GM23248 (cell line): ENCODE data around the gene CNR2. TPM values are rescaled to one million over a fixed set of nuclear protein-coding genes. Genes with fewer than 3 reads are reported as not detected.
A peak's percentile ranks its signal among the peaks of the same experiment; 100 is the strongest.

Source experiments
- DNase-seq: peaks from one replicate; pipeline ENCODE4 v3.0.0-alpha.2; 2015
- H2AFZ ChIP-seq: fragments of 200-600 bp; sonication (generic); 2 replicates; pipeline ENCODE4 v1.6.1; 2016; ENCODE audit warnings: antibody characterized with exemption
- H3F3A ChIP-seq: fragments of 200-600 bp; sonication (generic); 2 replicates; pipeline ENCODE4 v1.6.1; 2016; ENCODE audit warnings: mild to moderate bottlenecking, antibody characterized with exemption, mixed run types; ENCODE audit not compliant: insufficient read depth
- H3K27ac ChIP-seq: fragments of 200-600 bp; sonication (generic); 2 replicates; pipeline ENCODE4 v1.5.1; 2016; ENCODE audit warnings: mild to moderate bottlenecking
- H3K27me3 ChIP-seq: fragments of 200-600 bp; sonication (generic); replicated peaks from 2 replicates; pipeline ENCODE4 v1.6.1; 2016; ENCODE audit warnings: mild to moderate bottlenecking; ENCODE audit not compliant: insufficient read depth
- H3K36me3 ChIP-seq: fragments of 200-600 bp; sonication (generic); 2 replicates; pipeline ENCODE4 v1.6.1; 2016; ENCODE audit warnings: low read depth, mild to moderate bottlenecking
- H3K4me1 ChIP-seq: fragments of 200-600 bp; sonication (generic); 2 replicates; pipeline ENCODE4 v1.6.1; 2016; ENCODE audit warnings: mild to moderate bottlenecking; ENCODE audit not compliant: insufficient read depth
- H3K4me2 ChIP-seq: fragments of 200-600 bp; sonication (generic); one replicate; pipeline ENCODE4 v1.6.1; 2016; ENCODE audit warnings: mild to moderate bottlenecking; ENCODE audit not compliant: unreplicated experiment
- H3K4me3 ChIP-seq: fragments of 200-600 bp; sonication (generic); 2 replicates; pipeline ENCODE4 v1.5.1; 2016; ENCODE audit warnings: mild to moderate bottlenecking
- H3K79me2 ChIP-seq: fragments of 200-600 bp; sonication (generic); 2 replicates; pipeline ENCODE4 v1.6.1; 2016; ENCODE audit warnings: mild to moderate bottlenecking; ENCODE audit not compliant: insufficient read depth
- H3K9ac ChIP-seq: fragments of 200-600 bp; sonication (generic); 2 replicates; pipeline ENCODE4 v1.6.1; 2016; ENCODE audit warnings: mild to moderate bottlenecking
- H3K9me2 ChIP-seq: fragments of 200-600 bp; sonication (generic); 2 replicates; pipeline ENCODE4 v1.6.1; 2016; ENCODE audit warnings: mixed run types, mild to moderate bottlenecking, moderate library complexity; ENCODE audit not compliant: insufficient read depth
- H3K9me3 ChIP-seq: fragments of 200-600 bp; sonication (generic); one replicate; pipeline ENCODE4 v1.6.1; 2017; ENCODE audit warnings: low read depth
- H4K20me1 ChIP-seq: fragments of 200-600 bp; sonication (generic); 2 replicates; pipeline ENCODE4 v1.6.0; 2016; ENCODE audit not compliant: insufficient read depth
- EZH2 ChIP-seq: fragments of 200-600 bp; sonication (generic); IDR thresholded peaks from 2 replicates; pipeline ENCODE4 v1.6.1; 2018; ENCODE audit warnings: antibody characterized with exemption, mild to moderate bottlenecking; ENCODE audit not compliant: insufficient read depth, poor library complexity, severe bottlenecking
- EZH2phosphoT487 ChIP-seq: fragments of 200-600 bp; sonication (generic); IDR thresholded peaks from 2 replicates; pipeline ENCODE4 v1.6.1; 2018; ENCODE audit warnings: antibody characterized with exemption, moderate library complexity, mild to moderate bottlenecking, low read depth; ENCODE audit not compliant: insufficient read depth
- WGBS, 2 experiments: methylation state at CpG; one replicate each; pipeline ENCODE4 v1.1.6; 2015 to 2017; ENCODE audit warnings: low lambda C conversion rate in 2 of 2, low coverage in 1 of 2; ENCODE audit errors: missing lambda C conversion rate in 2 of 2; 5-methylcytosine and 5-hydroxymethylcytosine counted together
- in situ Hi-C: fragments of 300-500 bp; cut with MboI; formaldehyde crosslinking; loops from 2 replicates; pipeline ENCODE4 v1.15.0; 2020
- polyA plus RNA-seq: library from polyadenylated mRNA; unstranded; fragments of >200 nt; fragmentation: Nextera tagmentation; extraction: Ambion mirVana; gene quantifications from 2 replicates; pipeline ENCODE4 v1.2.1, GENCODE V29; 2016
- total RNA-seq: library from RNA; depleted of rRNA; stranded (reverse); fragments of >200 nt; shearing (Covaris generic); gene quantifications from 2 replicates; pipeline ENCODE4 v1.2.3, GENCODE V29; 2014

CNR2 gene
- total and polyA plus RNA-seq, 2 experiments from 2014 or later: not detected

- Histone ChIP-seq H3K4me1 (no peaks in the 10 kb centered on the region), H2AFZ (peak overlapping the region; percentile 34), H3K9me2 (no peaks in the 10 kb centered on the region), H3K9ac (no peak overlapping the region), H3F3A (no peaks in the 10 kb centered on the region), H3K79me2 (no peaks in the 10 kb centered on the region), H3K4me3 (no peak overlapping the region), H3K36me3 (no peaks in the 10 kb centered on the region), H4K20me1 (no peaks in the 10 kb centered on the region), H3K4me2 (no peak overlapping the region), H3K9me3 (no peaks in the 10 kb centered on the region), H3K27ac (no peak overlapping the region), H3K27me3 (no peaks in the 10 kb centered on the region)
- peak; percentile 59 for DNase-seq
- 16 to 19% methylated on average over 8 of the region's 8 CpGs for WGBS, 2 experiments
- TF ChIP-seq EZH2phosphoT487 (no peak), EZH2 (no peak)
- in situ Hi-C loops: no loop called here
Observed at GRCh38 chr1:23923592-23924499, 10.7 kb upstream of the CNR2 start.

DNA sequence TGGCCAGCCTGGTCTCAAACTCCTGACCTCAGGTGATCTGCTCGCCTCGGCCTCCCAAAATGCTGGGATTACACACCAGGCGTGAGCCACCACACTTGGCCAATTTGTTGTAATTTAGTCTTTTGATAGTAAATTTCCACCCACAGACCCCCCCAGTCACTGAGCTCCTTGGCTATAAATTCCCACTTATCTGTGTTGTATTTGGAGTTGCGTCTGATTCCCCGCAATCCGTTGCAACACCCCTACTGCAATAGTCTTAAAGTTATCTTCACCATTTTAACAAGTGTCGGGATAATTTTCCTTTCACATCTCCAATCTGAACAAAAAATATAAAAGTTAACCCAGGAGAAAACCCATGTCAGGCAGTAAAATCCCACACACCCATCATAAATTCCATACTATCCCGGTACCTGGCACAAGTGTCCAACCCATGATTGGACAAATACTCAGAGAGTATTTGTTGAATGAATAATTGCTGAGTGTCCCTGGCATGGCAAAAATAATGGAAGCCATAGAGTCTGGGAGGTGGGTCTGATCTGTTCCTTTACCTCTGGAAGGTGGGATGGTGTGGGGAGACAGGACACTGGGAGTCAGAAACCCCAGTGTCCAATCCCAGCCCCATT is 9.3 kb upstream of the CNR2 start:
- H3K9me2 ChIP-seq: no peaks in the 10 kb centered on the region
- H3K9ac ChIP-seq: no peak overlapping the region
- DNase-seq: no peak
- H3K4me3 ChIP-seq: no peak overlapping the region
- no peaks in the 10 kb centered on the region for H3K36me3 ChIP-seq
- no peaks in the 10 kb centered on the region for H3F3A ChIP-seq
- no peak overlapping the region for H3K27ac ChIP-seq
- H4K20me1 ChIP-seq: no peaks in the 10 kb centered on the region
- WGBS, 2 experiments: 90 to 92% methylated on average over 8 of the region's 8 CpGs
- no peaks in the 10 kb centered on the region for H3K79me2 ChIP-seq
- TF ChIP-seq EZH2 (no peak), EZH2phosphoT487 (no peak)
- in situ Hi-C loops: no loop called here
- H3K27me3 ChIP-seq: no peaks in the 10 kb centered on the region
- no peaks in the 10 kb centered on the region for H3K4me1 ChIP-seq
- H2AFZ ChIP-seq: no peak overlapping the region
- H3K9me3 ChIP-seq: no peaks in the 10 kb centered on the region
- H3K4me2 ChIP-seq: no peak overlapping the region

- 63 to 70% methylated on average over 12 of the region's 12 CpGs for WGBS, 2 experiments
- Histone ChIP-seq H3K4me3 (no peak overlapping the region), H3K27ac (no peak overlapping the region), H2AFZ (no peak overlapping the region), H3F3A (no peaks in the 10 kb centered on the region), H3K79me2 (no peaks in the 10 kb centered on the region), H3K9me2 (no peaks in the 10 kb centered on the region), H3K27me3 (no peaks in the 10 kb centered on the region), H3K9me3 (no peaks in the 10 kb centered on the region), H3K9ac (no peak overlapping the region), H3K4me2 (no peak overlapping the region), H3K4me1 (peaks cover 3% of the 10 kb centered on the region), H3K36me3 (no peaks in the 10 kb centered on the region), H4K20me1 (no peaks in the 10 kb centered on the region)
- in situ Hi-C loops: no loop called here
- TF ChIP-seq EZH2: no peak
- TF ChIP-seq EZH2phosphoT487: no peak
- peak; percentile 62 for DNase-seq
Observed at GRCh38 chr1:23916209-23917131, 3.3 kb upstream of the CNR2 start.

DNA sequence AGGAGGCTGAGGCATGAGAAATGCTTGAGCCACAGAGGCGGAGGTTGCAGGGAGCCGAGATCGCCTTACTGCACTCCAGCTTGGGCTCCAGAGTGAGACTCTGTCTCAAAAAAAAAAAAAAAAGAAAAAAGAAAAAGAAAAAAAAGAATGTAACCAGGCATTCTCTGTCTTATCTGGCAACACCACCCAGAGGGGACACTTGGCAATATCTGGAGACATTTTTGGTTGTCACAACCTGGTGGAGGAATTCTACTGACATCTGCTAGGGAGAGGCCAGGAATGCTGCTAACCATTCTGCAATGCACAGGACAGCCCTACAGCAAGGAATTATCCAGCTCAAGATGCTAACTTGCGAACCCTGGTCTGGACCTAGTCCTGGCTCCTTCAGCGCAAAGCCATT is 2.3 kb upstream of the CNR2 start:
- no peaks in the 10 kb centered on the region for H3K9me2 ChIP-seq
- no peak overlapping the region for H2AFZ ChIP-seq
- H3K27me3 ChIP-seq: no peaks in the 10 kb centered on the region
- H3K9ac ChIP-seq: no peak overlapping the region
- H3K4me2 ChIP-seq: no peak overlapping the region
- H3K4me1 ChIP-seq: peaks cover 3% of the 10 kb centered on the region
- no peaks in the 10 kb centered on the region for H3K36me3 ChIP-seq
- no peaks in the 10 kb centered on the region for H4K20me1 ChIP-seq
- no peak for DNase-seq
- no peaks in the 10 kb centered on the region for H3K9me3 ChIP-seq
- TF ChIP-seq EZH2: no peak
- no peak for TF ChIP-seq EZH2phosphoT487
- H3K79me2 ChIP-seq: no peaks in the 10 kb centered on the region
- H3K4me3 ChIP-seq: no peak overlapping the region
- no peaks in the 10 kb centered on the region for H3F3A ChIP-seq
- in situ Hi-C loops: no loop called here
- WGBS, 2 experiments: 93 to 94% methylated on average over 5 of the region's 5 CpGs
- no peak overlapping the region for H3K27ac ChIP-seq
